ENCODE data around the gene CD99.
"Not testable (repeated sequence)": the region's sequence is repeated elsewhere in the genome, so short reads cannot be mapped to it uniquely, and the experiment has no call there.

The CD99 gene

DNA sequence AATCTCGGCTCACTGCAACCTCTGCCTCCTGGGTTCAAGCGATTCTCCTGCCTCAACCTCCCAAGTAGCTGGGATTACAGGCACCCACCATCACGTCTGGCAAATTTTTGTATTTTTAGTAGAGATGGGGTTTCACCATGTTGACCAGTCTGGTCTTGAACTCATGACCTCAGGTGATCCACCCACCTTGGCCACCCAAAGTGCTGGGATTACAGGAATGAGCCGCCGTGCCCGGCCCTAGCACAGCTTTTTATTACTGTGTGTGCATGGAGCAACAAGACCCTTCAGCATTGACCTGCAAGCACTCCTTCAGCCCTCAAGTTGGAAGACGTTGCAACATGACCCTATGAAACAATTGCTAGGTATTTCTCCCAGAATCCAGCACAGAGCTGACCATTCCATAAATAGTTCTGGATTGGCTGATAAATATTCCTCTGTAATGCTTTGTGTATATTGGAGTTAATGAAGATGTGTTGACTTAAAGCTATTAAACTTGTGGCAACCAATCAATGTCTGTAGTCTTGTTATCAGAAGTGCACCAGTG lies 15.4 kb upstream of the CD99 start:
- DNase-seq (ENCODE audit: low read depth in 2 of 2) = not testable (repeated sequence)

- DNase-seq (ENCODE audit: low read depth in 2 of 2) = no peak
These were observed 14.1 kb upstream of the CD99 start for GRCh38 chrX:2676794-2677675.

DNA sequence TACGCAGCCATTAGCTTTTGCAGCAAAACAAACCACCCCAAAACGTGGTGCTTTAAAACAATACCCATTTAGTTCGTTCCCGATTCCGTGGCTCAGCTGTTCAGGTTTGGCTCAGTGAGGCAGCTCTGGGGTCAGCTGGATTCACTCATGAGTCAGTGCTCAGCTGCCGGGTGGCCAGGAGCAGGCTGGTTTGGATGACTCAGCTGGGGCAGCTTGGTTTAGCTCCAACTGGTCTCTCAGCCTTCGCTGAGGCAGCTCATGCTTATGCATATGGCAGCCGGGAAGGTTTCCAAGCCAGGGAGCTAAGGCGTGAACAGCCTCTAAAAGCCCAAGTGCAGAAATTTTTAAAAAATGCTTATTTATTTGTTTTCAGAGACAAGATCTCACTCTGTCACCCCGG lies 13.3 kb upstream of the CD99 start:
- DNase-seq (ENCODE audit: low read depth in 2 of 2) = no peak

DNA sequence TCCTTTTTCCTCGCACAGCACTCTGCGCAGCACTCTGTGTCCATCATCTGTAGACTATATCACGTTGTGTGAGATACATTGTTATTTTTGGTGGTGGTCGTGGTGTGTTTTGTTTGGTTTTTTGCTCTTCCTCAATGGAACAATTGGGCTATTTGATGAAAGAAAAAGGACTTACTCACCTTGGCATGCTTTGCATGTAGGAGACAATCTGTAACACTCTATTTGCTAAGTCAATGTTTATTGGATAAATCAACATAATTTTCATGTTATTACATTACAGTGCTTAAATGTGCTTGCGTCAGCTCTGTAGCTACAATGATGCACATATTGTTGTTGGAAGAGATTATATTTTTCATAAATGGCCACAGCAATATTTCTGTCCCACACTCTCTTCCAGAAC lies 12.5 kb upstream of the CD99 start:
- DNase-seq (ENCODE audit: low read depth in 2 of 2) = no peak

DNA sequence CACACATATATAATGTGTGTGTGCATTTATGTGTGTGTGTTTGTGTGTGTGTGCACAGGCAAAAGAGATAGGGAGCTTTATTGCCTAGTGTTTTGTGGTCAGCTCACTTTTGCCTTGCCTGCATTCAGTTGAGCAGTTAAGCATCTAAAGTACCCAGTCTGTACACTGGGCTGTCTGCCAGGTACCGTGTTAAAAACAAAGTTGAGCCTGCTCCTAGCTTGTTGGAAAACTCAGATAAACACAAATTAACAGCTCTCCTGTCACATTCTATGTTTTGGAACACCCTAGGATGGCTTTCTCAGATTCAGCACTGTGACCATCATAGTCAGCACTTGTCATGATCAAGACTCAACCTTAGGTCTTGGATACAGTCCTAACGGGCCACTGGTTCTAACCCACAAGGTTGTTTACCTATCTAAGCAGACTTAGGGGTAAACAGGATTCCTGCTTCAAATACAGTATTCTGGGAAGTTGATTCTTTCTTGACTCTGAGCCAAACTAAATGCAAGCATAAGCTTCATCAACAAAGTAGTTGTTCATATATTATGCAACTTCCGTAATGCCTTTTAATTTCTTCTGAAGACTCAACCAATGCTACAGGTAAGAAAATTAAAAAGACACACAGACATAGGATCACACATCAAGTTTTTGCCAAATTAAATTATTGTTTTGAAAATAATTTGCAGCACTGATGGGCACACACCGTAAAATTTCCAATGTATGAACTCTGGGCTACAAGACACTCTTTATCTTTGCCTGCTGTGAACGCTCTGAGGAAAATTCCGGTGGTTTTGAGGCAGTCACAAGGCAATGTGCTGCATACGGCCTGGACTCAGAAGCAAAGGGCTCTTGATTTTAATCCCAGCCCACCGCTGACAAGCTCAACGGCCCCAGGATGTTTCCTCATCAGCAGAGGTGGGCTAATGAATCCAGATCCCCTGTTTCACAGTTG lies 11.3 kb upstream of the CD99 start:
- DNase-seq (ENCODE audit: low read depth in 2 of 2) = no peak

- DNase-seq (ENCODE audit: low read depth in 2 of 2) = no peak
These were observed 10.4 kb upstream of the CD99 start for GRCh38 chrX:2680486-2681348.

DNA sequence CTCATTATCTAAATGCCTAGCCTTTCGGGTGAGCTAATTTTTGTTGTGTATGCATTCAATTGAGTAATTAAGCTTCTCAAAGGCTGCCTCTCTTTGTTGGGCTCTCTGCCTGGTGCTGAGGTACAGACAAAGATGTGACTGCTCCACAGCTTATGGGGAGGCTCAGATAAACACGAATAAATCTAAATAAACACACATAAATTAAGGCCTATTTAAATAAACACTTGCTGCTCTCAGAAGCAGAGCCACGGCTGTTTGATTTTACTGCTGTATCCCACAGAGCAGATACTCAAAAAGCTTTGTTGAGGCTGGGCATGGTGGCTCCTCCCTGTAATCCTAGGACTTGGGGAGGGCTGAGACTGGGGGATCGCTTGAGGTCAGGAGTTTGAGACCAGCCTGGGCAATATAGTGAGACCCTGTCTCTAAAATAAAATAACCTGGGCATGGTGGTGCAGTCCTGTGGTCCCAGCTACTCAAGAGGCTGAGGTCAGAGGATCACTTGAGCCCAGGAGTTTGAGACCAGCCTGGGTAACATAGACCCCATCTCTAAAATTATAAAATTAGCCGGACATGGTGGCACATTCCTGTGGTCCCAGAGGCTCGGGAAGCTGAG lies 8.4 kb upstream of the CD99 start:
- DNase-seq (ENCODE audit: low read depth in 2 of 2) = no peak

DNA sequence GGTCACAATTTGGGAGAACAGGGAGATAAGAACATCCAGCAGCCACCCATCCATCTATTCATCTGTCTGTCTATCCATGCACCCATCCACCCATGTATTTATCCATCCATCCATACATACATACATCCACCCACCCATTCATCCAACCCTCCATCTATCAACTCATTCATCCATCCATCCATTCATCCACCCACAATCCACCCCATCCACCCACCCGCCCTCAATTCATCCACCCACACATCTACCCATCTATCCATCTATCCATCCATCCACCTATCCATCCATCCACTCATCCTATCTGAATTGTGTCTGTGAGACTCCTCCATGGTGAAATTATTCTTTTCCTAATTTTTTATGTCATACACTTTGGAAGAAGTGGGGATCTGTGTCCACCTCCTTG lies 6.8 kb upstream of the CD99 start:
- no peak for DNase-seq (ENCODE audit: low read depth in 2 of 2)

- no peak for DNase-seq (ENCODE audit: low read depth in 2 of 2)
These were observed 5.2 kb upstream of the CD99 start for GRCh38 chrX:2685886-2686285.

GRCh38 chrX:2689773-2690666 lies 1.1 kb upstream of the CD99 start:
- DNase-seq (ENCODE audit: low read depth in 2 of 2) = no peak

DNA sequence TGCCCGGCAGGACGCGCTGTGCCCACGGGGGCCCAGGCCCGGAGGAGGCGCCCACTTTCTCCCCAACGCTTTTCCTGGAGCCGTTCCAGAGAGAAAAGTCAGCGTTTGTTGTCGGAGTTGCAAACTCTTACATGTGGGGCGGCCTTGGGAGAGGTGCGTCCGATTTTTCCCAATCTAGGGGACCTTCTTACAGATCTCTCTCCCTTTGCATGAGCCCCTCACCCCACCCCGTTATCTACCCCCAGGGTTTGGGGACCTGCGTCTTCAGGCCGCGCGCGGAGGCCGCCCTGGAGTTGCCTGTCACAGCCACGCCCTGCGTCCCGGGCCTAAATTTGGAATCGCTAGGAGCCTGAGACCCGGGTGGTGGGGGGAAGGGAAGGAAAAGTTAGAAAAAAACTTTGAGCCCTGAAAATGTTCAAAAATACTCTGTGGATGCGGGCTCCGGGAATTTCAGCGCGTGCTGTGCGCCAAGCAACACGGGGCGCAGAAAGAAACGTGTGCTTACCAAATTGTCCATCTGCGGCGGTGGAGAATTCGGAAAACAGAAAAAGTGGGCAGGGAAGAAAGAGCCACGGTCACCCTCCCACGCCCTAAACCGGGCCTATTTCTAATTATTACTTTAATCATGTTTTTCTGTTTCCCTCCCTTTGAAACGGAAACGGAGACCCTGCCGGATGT lies 587 bp downstream of the CD99 start:
- no peak for DNase-seq (ENCODE audit: low read depth in 2 of 2)

DNA sequence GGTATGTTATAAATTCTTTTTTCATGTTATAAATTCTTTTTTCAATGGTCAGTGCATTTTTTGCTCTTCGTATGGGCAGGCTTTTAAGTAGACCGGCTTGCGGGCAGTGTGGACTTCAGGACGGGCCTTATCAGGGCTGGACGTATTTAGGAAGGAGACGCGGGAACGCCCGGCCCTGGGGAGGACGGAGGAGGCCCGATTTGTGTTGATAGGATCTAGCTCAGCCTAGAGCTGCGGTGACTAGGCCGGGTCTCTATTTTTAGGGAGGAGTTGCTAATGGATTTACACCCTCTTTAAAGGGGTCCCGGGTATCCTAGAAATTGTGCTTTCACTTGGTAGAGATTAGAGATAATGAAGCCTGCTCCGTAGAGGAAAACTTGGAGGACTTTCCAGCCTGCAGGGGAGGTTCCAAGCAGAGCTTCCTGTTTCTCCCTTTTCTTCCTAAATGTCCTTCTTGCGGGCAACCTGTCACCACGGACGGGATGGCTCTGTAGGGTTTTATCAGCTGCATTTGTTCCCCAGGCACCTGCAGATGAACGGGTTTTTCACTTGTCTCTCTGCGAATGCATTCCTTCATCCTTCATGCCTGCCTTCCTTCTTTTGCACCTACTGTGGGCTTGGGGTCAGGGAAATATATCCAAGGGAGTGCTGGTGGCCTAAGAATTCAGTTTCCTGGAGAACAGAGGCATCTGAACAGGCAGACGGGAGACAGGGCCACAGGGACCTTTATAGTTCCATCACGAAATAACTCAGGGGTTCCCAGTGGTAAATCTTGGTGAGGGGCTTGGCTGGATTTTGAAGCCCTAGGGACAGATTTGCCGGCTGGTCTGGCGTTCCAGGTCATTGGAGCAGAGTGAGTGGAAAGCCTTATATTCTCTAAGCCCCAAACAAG lies 1.4 kb downstream of the CD99 start:
- no peak for DNase-seq (ENCODE audit: low read depth in 2 of 2)

- DNase-seq (ENCODE audit: low read depth in 2 of 2) = no peak
These were observed 2.3 kb downstream of the CD99 start for GRCh38 chrX:2693113-2694002.

GRCh38 chrX:2694914-2695267 lies 3.8 kb downstream of the CD99 start:
- DNase-seq (ENCODE audit: low read depth in 2 of 2) = no peak

- DNase-seq (ENCODE audit: low read depth in 2 of 2) = no peak
These were observed 5.7 kb downstream of the CD99 start for GRCh38 chrX:2696698-2697215.

DNA sequence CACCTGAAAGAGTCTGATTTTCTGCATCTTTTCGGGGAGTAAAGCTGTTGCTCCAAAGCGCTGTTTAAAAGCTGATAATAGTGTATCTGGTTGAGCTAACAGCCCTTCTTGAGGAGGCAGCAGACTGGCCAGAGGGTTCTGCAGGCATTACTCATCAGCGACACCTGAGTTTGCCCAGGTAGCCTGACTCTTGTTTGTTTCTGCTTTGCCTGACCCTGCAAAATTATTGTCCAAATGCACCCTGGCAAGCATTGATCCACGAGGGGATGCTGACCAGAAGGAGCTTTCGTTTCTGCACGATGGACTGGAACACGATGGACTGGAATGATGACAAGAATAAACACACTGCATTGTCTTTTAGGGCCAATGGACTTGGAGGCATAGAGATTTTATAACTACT lies 6.2 kb downstream of the CD99 start:
- no peak for DNase-seq (ENCODE audit: low read depth in 2 of 2)

DNA sequence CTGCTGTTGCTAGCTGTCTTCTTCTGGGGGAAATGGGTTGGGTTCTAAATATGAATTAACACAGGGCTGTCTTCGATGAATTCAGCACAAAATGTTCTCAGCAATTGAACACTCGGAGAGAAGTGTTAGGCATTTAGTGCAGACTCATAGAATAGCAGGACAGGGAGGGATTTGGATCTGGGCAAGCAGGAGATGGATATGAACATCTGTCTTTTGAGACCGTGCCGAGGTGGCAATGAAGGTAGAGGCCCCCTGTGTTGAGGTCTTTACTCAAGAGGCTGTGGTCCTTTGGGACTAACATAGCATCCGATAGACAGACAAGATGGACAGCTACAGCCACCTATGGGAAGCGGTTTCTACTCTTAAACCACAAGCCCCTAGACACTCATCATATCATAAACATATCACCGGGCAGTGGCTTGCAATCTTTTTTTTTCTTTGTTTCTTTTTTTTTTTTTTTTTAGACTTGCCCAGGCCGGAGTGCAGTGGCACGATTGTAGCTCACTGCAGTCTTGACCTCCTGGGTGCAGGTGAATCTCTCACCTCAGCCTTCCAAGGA lies 6.7 kb downstream of the CD99 start:
- DNase-seq (ENCODE audit: low read depth in 2 of 2) = no peak

Measured in stimulated activated CD8-positive, alpha-beta memory T cell treated with anti-CD3 and anti-CD28 coated beads, Interleukin-7, amount 100 ng/mL, for 1 hour (primary cell).